Neural cell (in vitro differentiated cells): ENCODE measurements around the gene MUC5B.

Experiments
- CTCF ChIP-seq: fragments of 450-650 bp; IDR thresholded peaks from 2 replicates; pipeline ENCODE4 v1.5.1; 2014; ENCODE audit warnings: antibody characterized with exemption, mild to moderate bottlenecking, moderate library complexity; ENCODE audit not compliant: poor library complexity, severe bottlenecking
- EP300 ChIP-seq: fragments of 450-650 bp; conservative IDR thresholded peaks from 2 replicates; pipeline ENCODE4 v1.6.1; 2014; ENCODE audit warnings: antibody characterized with exemption, mild to moderate bottlenecking, moderate library complexity; ENCODE audit not compliant: poor library complexity, severe bottlenecking
- EZH2 ChIP-seq: fragments of 200-600, 300-800 bp; shearing (Covaris generic), sonication (generic); IDR thresholded peaks from 2 replicates; pipeline ENCODE4 v1.6.1; 2014; ENCODE audit warnings: antibody characterized with exemption, low read length, borderline replicate concordance, mild to moderate bottlenecking; ENCODE audit not compliant: insufficient read depth, poor library complexity, severe bottlenecking
- MXI1 ChIP-seq: fragments of 450-650 bp; conservative IDR thresholded peaks from 2 replicates; pipeline ENCODE4 v1.6.1; 2014; ENCODE audit warnings: antibody characterized with exemption, mild to moderate bottlenecking; ENCODE audit not compliant: poor library complexity, severe bottlenecking
- POLR2AphosphoS5 ChIP-seq: IDR thresholded peaks from 2 replicates; pipeline ENCODE4 v1.6.1; 2012
- REST ChIP-seq: IDR thresholded peaks from 2 replicates; pipeline ENCODE4 v1.6.1; 2012; ENCODE audit warnings: borderline replicate concordance

GRCh38 chr11:1272531-1272930 lies 49.7 kb downstream of the MUC5B start:
- TF ChIP-seq CTCF = no peak
- TF ChIP-seq EZH2 = no peak
- TF ChIP-seq EP300 = no peak
- TF ChIP-seq POLR2AphosphoS5 = no peak
- TF ChIP-seq MXI1 = no peak
- TF ChIP-seq REST = no peak
